ENCODE measurements around the gene SS18L1.
"Not testable (repeated sequence)": the region's sequence is repeated elsewhere in the genome, so short reads cannot be mapped to it uniquely, and the experiment has no call there.

SS18L1 gene

GRCh38 chr20:62136283-62137091, 7.1 kb upstream of the SS18L1 start:
- peak; percentile 58 to 64 for DNase-seq (ENCODE audit: low read depth in 2 of 2)

DNA sequence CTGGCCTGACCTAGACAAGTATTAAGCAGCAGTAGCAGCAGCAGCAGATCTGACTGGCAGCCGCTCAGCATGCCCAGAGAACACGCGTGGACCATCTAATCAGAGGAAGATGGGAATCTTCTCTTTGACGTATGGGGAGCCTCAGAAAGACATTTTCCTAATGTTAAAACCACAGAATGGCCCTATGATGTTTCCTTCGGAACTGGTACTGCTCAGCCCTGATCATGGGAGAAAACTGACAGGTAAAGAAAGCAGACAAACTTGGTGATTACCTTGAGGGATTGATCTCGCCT, 6.5 kb upstream of the SS18L1 start:
- DNase-seq (ENCODE audit: low read depth in 2 of 2) = no peak

- no peak for DNase-seq (ENCODE audit: low read depth in 2 of 2)
Measured at GRCh38 chr20:62137478-62138203, 5.9 kb upstream of the SS18L1 start.

GRCh38 chr20:62138204-62138543, 5.4 kb upstream of the SS18L1 start:
- DNase-seq (ENCODE audit: low read depth in 2 of 2) = no peak

GRCh38 chr20:62138912-62139311, 4.7 kb upstream of the SS18L1 start:
- no peak for DNase-seq (ENCODE audit: low read depth in 2 of 2)

DNA sequence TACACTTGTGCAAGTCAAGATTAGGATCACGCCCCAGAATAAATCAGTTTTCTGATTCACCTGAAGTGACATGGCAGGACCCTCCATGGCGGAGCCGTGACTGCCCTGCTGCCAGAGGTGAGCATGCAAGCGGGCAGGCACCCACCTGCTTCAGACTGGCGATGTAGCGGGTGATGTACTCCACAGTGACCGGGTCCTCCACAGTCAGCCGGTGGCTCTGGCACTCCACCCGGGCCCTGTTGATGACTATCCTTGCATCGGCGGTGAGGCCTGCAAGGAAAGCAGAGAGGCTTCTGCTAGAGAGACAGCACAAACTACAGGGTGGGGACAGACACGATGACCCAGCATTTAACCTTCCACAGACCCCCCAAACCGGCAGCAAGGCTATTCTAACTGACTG, 3.9 kb upstream of the SS18L1 start:
- no peak for DNase-seq (ENCODE audit: low read depth in 2 of 2)

DNA sequence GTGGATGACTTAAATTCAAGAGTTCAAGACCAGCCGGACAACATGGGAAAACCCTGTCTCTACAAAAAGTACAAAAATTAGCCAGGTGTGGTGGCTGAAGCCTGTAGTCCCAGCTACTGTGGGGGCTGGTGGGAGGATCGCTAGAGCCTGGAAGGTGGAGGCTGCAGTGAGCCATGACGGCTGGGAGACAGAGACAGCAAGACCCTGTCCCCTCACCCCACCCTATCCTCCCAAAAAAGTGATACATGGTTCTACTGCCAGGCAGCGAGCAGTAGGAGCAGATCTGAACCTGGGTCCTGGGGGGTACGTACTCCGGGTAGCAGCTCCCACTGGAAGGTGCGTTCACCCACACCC, 2.5 kb upstream of the SS18L1 start:
- no peak for DNase-seq (ENCODE audit: low read depth in 2 of 2)

GRCh38 chr20:62141397-62142251, 1.9 kb upstream of the SS18L1 start:
- no peak for DNase-seq (ENCODE audit: low read depth in 2 of 2)

- DNase-seq (ENCODE audit: low read depth in 2 of 2) = no peak
Measured at GRCh38 chr20:62142252-62143080, 1.1 kb upstream of the SS18L1 start.

DNA sequence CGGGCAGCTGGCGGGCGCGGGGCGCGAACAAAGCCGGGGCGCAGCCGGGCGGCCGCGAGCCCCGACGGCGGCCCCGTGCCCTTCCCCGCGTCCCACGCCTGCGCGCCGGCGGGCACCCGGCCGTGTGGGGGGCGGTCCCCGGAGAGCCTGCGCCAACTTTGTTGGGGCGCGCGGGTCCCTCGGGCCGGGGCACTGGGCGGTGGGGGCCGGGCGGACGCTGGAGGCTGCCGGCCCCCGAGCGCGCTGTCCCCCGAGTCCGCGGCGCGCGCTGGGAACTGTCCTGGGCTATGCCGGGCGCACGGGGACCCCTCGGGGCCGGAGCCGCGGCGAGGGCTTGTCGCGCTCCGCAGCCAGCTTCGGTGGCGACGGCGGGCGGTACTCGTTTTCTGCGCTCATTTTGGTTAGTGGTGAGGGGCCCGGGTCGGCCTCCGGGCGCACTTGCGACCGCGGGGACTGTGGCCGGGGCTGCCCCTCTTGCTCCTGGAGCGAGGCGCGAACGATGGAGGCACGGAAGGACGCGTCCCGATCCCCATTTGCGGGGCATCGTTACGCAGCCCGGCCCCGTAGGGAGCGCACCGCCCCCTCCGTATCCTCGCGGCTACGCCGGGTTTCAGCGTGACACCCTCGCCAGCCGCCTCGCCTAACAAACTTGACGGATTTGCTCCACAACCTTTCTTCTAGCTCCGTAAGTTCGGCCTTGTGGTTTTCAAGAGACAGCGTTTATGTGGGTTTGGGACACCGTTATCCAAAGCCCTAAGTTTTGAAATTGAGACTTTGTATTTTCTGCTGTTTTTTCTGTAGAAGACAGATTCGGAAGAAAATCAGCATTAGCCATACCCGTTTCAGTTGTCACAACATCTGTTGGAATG, 622 bp downstream of the SS18L1 start:
- DNase-seq (ENCODE audit: low read depth in 2 of 2) = peak; percentile 38 to 58

- no peak for DNase-seq (ENCODE audit: low read depth in 2 of 2)
Measured at GRCh38 chr20:62145688-62146018, 2.1 kb downstream of the SS18L1 start.

GRCh38 chr20:62146019-62146755, 2.6 kb downstream of the SS18L1 start:
- no peak for DNase-seq (ENCODE audit: low read depth in 2 of 2)

DNA sequence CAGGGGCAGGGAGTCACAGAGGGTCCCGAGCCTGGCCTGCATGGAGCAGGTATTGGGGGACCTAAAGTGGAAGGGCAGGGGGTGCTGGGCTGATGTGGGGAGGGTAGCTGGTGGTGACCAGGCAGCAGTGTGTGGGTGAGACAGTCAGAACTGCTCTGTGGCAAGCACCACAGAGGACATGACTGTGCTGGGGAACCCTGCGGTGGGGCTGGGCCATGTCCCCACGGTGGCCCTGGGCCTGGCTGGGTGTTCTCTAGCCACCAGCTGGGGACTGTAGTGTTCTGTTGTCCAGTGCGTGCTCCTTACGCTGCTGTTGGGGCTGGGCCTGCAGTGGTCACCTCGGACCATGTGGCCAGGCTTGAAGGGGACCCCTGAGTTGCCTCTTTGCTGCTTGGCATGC, 3.6 kb downstream of the SS18L1 start:
- no peak for DNase-seq (ENCODE audit: low read depth in 2 of 2)

GRCh38 chr20:62147528-62147927, 4.0 kb downstream of the SS18L1 start:
- DNase-seq (ENCODE audit: low read depth in 2 of 2) = no peak

- DNase-seq (ENCODE audit: low read depth in 2 of 2) = not testable (repeated sequence)
Measured at GRCh38 chr20:62148383-62148782, 4.8 kb downstream of the SS18L1 start.

- DNase-seq (ENCODE audit: low read depth in 2 of 2) = no peak
Measured at GRCh38 chr20:62148908-62149314, 5.3 kb downstream of the SS18L1 start.

GRCh38 chr20:62149532-62150309, 6.2 kb downstream of the SS18L1 start:
- no peak for DNase-seq (ENCODE audit: low read depth in 2 of 2)

DNA sequence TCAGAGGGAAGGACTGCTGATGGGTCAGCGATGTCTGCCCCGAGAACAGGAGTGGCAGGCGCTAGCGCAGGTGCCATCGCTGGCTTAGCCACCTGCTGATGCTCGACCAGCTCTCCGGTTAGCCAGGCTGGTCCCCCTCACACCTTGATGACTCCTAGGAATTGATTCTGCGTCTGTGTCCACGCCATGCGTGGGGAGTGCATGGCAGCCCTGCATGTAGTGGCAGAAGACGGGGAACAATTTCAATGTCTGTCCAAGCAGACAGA, 6.7 kb downstream of the SS18L1 start:
- DNase-seq (ENCODE audit: low read depth in 2 of 2) = no peak

- DNase-seq (ENCODE audit: low read depth in 2 of 2) = no peak
Measured at GRCh38 chr20:62151225-62151624, 7.7 kb downstream of the SS18L1 start.

DNA sequence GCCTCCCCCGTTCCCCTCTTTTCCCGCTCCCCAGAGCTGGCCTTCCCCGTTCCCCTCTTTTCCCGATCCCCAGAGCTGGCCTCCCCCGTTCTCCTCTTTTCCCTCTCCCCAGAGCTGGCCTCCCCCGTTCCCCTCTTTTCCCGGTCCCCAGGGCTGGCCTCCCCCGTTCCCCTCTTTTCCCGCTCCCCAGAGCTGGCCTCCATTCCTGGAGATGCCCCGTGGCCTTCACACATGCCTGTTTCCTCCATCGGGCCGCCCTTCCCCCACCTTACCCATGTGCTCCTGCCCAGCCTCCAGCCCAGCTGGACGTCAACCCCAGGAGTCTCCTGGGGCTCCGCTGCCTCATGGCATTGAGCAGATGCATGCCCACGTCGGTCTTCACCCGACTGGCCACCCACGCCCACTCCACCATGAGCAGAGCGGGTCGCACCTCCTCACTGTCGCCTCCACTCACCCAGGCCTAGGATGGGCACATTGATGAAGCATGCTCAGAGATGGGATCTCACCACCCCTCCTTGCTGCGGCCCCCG, 8.3 kb downstream of the SS18L1 start:
- no peak for DNase-seq (ENCODE audit: low read depth in 2 of 2)
